DMS 273 (cell line): ENCODE results near the gene FUT4.
"Not testable (repeated sequence)": the region's sequence is repeated elsewhere in the genome, so short reads cannot be mapped to it uniquely, and the experiment has no call there.

Experiments
- DNase-seq: peaks from one replicate; lab custom pipeline; 2025; ENCODE audit not compliant: unreplicated experiment; lab: John Stamatoyannopoulos, UW

The FUT4 gene

GRCh38 chr11:94563848-94564467 lies 20.2 kb downstream of the FUT4 start:
- no peak for DNase-seq

- no peak for DNase-seq
These were observed 23.5 kb downstream of the FUT4 start, which contains the start of gene PIWIL4 for GRCh38 chr11:94567181-94567670. TSS of gene PIWIL4 (plus strand) at chr11:94567368. CDS start at chr11:94567519, 151 bp downstream.

- no peak for DNase-seq
These were observed 24.5 kb downstream of the FUT4 start for GRCh38 chr11:94568200-94568599.

- DNase-seq: no peak
These were observed 25.0 kb downstream of the FUT4 start for GRCh38 chr11:94568717-94569116.

- DNase-seq: not testable (repeated sequence)
These were observed 29.3 kb downstream of the FUT4 start for GRCh38 chr11:94572975-94573374.

- no peak for DNase-seq
These were observed 30.7 kb downstream of the FUT4 start for GRCh38 chr11:94574193-94574961.

GRCh38 chr11:94576306-94576705 lies 32.6 kb downstream of the FUT4 start:
- no peak for DNase-seq

- DNase-seq: no peak
These were observed 34.1 kb downstream of the FUT4 start for GRCh38 chr11:94577841-94578240.

GRCh38 chr11:94581926-94582325 lies 38.2 kb downstream of the FUT4 start:
- no peak for DNase-seq

- DNase-seq: peak; percentile 2
These were observed 39.6 kb downstream of the FUT4 start for GRCh38 chr11:94583213-94583865.

GRCh38 chr11:94583866-94584500 lies 40.3 kb downstream of the FUT4 start:
- DNase-seq: no peak

GRCh38 chr11:94584978-94585377 lies 41.3 kb downstream of the FUT4 start:
- no peak for DNase-seq

GRCh38 chr11:94585399-94585798 lies 41.7 kb downstream of the FUT4 start:
- DNase-seq: no peak

- no peak for DNase-seq
These were observed 42.8 kb downstream of the FUT4 start for GRCh38 chr11:94586546-94586945.

GRCh38 chr11:94586978-94587377 lies 43.3 kb downstream of the FUT4 start:
- DNase-seq: no peak

GRCh38 chr11:94588366-94588942 lies 44.7 kb downstream of the FUT4 start:
- DNase-seq: no peak

GRCh38 chr11:94590352-94591041 lies 46.8 kb downstream of the FUT4 start:
- DNase-seq: no peak

- DNase-seq: peak; percentile 12
These were observed 49.3 kb downstream of the FUT4 start for GRCh38 chr11:94593030-94593429.

GRCh38 chr11:94595076-94595475 lies 51.4 kb downstream of the FUT4 start:
- peak; percentile 62 for DNase-seq

- DNase-seq: peak; percentile 3
These were observed 54.2 kb downstream of the FUT4 start for GRCh38 chr11:94597896-94598295.
